Transverse colon (tissue), 3 donors: Measurements from ENCODE around the gene KIF21A.

ENCODE experiments used
- CTCF ChIP-seq, 5 experiments: fragments of 200-600 bp in 3 of 5; fragments of 450-650 bp in 2 of 5; sonication (generic) in 3 of 5; IDR thresholded peaks; 1 replicate in 2 of 5; 2 replicates in 3 of 5; pipeline ENCODE4 v1.5.1; 2016 to 2017; ENCODE audit warnings: antibody characterized with exemption in 5 of 5, inconsistent platforms in 3 of 5, mild to moderate bottlenecking in 2 of 5, moderate library complexity in 1 of 5
- POLR2A ChIP-seq: fragments of 450-650 bp; IDR thresholded peaks from one replicate; pipeline ENCODE4 v1.6.1; 2016; ENCODE audit warnings: antibody characterized with exemption, mild to moderate bottlenecking, moderate library complexity

- no peak for TF ChIP-seq CTCF (IDR thresholded peaks at IDR 0.05)
- TF ChIP-seq POLR2A, result no peak
Observed at GRCh38 chr12:39451977-39452376, 9.1 kb upstream of the KIF21A start.
